Tibial nerve (tissue), 4 donors: ENCODE data around the gene BARHL1.

Source experiments
- CTCF ChIP-seq, 5 experiments: fragments of 200-600 bp in 3 of 5; fragments of 450-650 bp in 2 of 5; sonication (generic) in 3 of 5; IDR thresholded peaks; one replicate each; pipeline ENCODE4 v1.5.1; 2016 to 2019; ENCODE audit warnings: antibody characterized with exemption in 5 of 5, mild to moderate bottlenecking in 3 of 5, moderate library complexity in 2 of 5
- EP300 ChIP-seq, 2 donors: sonication (generic); formaldehyde crosslinking; IDR thresholded peaks; one replicate each; pipeline ENCODE4 v1.6.1; 2017; ENCODE audit warnings: antibody characterized with exemption in 2 of 2, mild to moderate bottlenecking in 1 of 2

GRCh38 chr9:132588098-132588497 is 5.7 kb downstream of the BARHL1 start:
- TF ChIP-seq CTCF (IDR thresholded peaks at IDR 0.05): no peak
- no peak for TF ChIP-seq EP300 (IDR thresholded peaks at IDR 0.05)
